Kidney tubule cell (primary cell): ENCODE data around the gene PDCD11.

Experiments used
- DNase-seq: peaks from one replicate; pipeline ENCODE4 v3.0.0-alpha.2; 2018; ENCODE audit warnings: low spot score

The PDCD11 gene

DNA sequence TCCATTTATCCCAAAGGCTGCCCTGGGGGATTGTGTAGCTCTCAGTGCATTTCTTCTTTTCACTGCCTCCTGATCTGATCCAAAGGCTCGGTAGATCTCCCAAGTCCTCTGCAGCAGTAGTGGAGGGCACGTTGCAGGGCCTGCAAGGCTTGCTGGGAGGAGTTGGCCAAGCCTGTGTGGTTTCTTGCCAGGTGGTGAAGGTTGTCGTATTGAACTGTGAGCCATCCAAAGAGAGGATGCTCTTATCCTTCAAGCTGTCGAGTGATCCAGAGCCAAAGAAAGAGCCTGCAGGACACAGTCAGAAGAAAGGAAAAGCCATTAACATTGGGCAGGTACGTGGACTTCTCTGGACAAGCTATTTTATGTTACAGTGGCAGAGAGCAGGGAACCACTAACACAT is 21.2 kb downstream of the PDCD11 start:
- no peak for DNase-seq

DNA sequence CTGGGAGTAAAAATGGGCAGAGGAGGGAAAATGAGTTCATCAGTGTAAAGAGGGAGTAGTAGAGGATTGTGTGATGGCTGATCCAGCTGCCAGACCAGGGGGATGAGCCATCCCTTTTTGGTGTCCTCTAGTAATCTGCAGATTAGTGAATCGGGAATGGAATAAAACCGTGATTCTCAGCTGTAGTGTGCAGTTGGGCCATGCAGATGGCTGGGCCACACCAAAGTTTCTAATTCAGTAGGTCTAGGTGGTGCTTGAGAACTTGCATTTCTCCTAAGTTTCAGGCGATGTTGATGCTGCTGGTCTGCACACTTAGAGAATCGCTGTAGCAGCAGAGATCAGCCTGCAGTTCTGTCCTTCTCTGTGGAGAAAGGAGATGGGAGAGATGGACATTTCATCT is 22.7 kb downstream of the PDCD11 start:
- DNase-seq = no peak

DNA sequence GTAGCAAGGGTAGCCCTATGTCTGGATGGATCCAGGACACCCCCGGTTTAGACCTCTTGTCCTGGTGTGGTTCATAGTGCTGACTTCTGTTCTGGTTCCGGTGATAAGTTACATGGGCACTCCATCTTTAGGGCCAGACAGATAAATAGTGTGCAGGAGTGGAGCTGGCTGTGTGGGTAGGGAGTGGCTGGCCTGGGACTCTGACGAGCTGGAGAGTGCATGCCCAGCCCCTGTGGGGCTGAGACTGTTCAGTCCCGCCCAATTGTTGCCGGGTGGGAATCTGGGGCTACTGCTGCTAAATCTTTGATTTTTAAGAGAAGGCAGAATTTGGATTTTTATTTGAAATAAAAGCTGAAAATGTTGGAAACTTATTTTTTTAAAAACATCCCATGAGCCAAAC is 27.3 kb downstream of the PDCD11 start:
- DNase-seq = no peak

DNA sequence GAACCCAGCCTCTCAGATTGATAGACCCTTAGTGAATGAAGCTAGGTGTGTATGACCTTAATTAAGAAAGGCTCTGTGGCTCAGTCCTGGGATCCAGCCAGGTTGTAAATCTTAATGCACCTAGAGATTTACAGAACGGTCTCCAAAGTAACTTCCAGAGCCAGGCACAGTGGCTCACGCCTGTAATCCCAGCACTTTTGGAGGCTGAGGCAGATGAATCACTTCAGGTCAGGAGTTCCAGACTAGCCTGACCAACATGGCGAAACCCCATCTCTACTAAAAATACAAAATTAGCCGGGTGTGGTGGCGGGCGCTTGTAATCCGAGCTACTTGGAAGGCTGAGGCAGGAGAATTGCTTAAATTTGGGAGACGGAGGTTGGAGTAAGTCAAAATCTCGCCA is 31.4 kb downstream of the PDCD11 start:
- DNase-seq = no peak

DNA sequence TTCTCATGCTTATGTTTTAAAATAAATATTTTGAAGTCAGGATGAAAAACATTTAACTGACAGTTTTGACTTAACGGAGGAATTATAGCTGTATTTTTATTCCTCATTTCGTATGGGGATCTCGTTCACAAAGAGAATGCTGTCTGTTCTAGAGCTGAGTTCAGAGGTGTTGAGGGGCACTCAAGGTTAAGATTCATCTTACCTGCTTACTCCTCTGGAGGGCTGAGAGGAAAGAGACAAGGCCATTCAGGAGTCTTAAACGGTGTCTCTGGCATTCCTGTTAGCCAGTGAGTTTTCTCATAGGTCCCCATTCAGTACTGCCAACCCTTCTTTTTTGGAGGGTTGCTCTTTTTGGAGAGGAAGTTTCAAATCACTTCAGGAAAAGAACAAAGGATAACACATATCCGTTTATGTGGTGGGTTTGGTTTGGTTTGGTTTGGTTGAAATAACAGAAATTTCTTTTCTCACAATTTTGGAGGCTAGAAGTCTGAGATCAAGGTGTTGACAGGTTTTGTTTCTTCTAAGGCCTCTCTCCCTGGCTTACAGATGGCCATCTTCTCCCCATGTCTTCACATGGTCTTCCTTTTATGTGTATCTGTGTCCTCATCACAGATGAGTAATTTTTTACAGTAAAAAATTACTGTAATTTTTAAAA is 32.7 kb downstream of the PDCD11 start:
- no peak for DNase-seq

DNA sequence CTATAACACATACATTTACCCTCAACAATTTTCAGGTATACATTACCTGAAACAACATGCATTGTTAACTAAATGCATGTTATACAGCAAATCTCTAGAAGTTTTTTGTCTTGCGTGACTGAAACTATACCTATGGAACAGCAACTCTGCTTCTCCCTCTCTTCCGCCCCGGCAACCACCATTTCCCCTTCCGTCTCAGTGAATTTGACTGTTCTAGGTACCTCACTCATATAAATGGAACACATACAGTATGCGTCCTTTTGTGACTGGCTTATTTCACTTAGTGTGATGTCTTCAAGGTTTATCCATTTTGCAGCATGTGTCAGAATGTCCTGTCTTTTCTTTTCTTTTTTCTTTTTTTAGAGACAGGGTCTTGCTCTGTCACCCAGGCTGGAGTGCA is 33.2 kb downstream of the PDCD11 start:
- no peak for DNase-seq

DNA sequence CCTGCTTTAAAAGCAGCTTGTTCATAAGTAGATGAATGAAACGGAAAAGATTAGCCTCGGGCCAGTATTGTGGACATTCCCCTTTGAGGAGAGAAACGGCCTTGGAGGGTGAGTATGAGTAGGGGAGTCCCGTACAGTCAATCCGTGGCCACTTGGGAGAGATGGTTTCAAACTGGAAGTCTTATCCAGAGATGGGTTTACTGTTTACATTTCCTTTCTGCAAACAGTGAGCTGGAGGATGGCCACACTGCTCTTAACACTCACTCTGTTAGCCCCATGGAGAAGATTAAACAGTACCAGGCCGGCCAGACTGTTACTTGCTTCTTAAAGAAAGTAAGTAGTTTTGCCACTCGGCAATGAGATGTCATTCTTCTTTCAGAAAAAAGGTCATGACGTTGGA is 35.5 kb downstream of the PDCD11 start:
- DNase-seq = no peak

DNA sequence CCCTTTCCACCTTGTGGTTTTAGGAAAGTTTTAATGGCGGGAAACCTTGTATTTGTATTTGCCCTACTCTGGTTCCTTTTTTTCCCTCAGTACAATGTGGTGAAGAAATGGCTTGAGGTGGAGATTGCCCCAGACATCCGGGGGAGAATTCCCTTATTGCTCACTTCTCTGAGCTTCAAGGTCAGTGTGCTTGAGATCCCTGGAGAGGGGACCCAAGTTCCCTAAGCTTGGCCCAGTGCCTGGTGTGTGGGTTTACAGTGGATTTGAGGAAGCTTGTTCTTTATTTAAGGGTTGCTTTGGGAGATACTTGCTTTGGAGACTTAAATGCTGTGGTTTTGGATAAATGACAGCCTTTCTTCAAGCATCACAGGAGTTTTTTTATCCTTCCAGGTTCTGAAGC is 37.4 kb downstream of the PDCD11 start:
- DNase-seq = no peak

DNA sequence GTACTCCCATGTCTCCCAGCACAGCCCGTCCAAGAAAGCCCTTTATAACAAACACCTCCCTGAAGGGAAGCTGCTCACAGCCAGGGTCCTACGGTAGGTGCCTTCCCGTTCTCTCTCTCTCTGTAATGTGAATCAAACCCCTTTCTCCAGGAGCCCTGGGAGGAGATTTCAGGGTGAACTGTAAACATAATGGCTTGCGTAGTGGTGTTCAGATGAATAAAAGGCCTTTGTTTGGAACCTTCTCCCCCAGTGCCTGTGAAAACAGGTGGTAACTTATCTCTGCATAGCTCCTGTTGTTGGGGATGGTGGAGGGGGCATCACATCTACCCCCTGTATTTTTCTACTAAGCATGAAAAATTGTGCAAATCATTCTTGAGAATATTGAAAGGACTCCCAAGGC is 43.4 kb downstream of the PDCD11 start:
- no peak for DNase-seq

DNA sequence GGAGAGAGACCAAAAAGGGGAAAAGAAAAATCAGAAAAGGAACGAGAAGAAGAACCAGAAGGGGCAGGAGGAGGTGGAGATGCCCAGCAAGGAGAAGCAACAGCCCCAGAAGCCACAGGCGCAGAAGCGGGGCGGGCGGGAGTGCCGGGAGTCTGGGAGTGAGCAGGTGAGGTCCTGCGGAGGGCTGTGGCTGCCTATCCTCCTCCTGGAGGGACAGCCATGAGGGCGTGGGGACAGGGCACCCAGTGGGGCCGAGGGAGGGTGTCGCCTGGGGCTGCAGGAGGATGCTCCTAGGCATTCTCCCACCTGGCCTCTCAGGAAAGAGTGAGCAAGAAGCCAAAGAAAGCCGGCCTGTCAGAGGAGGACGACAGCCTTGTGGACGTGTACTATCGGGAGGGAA is 44.0 kb downstream of the PDCD11 start:
- DNase-seq = no peak

DNA sequence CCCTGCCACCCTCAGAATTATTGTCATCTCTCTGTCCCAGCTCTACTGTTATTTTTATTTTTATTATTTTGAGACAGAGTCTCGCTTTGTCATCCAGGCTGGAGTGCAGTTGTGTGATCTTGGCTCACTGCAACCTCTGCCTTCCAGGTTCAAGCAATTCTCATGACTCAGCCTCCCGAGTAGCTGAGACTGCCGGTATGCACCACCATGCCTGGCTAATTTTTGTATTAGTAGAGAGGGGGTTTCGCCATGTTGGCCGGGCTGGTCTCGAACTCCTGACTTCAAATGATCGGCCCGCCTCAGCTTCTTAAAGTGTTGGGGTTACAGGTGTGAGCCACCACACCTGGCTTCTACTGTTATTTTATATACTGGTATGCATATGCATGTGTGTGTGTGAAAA is 44.8 kb downstream of the PDCD11 start:
- DNase-seq = no peak

DNA sequence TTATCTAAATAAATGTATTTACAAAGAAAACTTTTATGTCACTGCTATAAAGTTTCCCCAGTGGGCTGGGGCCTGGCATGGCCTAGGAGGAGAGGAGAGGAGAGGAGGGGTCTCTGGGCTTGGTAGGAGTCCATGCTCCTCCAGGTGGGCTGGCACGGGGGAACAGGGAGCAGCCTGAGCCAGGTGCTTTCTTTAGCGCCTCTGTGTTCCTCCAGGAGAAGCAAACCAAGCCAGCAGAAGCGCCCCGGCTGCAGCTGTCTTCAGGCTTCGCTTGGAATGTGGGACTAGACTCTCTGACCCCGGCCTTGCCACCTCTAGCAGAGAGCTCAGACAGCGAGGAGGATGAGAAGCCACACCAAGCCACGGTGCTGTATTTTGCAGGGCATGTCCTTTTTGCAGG is 45.2 kb downstream of the PDCD11 start:
- no peak for DNase-seq

DNA sequence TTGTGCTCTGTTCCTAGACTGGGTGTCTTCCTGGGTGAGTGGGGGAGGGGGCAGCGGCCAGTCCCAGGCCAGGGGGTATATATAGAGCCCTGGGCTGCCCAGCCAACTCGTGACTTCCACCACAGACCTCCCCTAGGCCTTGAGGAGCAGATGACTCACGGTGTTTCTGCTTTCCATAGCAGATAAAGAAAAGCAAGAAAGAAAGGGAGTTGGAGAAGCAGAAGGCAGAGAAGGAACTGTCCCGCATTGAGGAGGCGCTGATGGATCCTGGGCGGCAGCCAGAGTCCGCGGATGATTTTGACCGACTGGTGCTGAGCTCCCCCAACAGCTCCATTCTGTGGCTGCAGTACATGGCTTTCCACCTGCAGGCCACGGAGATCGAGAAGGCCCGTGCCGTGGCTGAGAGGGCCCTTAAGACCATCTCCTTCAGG is 45.6 kb downstream of the PDCD11 start:
- DNase-seq = no peak

DNA sequence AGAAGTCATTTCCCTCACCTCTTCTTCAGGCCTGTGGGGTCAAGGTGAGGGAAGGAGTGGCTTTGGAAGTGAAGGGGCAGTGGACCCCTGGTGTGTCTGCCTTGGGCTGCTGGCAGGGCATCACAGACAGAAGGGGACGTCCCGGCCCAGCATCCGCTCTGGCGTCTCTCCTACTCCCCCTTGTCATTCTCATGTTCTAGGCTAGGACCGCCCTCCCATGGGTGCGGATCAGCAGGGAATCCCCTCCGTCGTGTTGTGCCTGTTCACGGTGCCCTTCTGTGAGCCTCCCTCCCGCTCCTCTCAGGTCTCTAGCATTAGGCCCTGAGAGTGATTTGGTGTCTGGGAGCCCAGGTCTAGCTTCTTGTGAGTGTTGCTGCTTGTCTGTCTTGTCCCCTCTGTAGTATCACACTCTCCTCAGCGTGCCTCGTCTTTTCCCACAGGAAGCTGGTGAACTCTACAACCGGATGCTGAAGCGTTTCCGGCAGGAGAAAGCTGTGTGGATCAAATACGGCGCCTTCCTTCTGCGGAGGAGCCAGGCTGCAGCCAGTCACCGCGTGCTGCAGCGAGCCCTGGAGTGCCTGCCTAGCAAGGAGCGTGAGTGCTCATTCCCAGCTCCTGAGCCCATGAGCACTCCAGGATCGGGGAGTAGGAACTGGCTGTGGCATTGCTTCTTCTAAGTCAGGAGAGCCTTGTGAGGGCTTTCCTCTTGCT is 47.2 kb downstream of the PDCD11 start:
- no peak for DNase-seq

DNA sequence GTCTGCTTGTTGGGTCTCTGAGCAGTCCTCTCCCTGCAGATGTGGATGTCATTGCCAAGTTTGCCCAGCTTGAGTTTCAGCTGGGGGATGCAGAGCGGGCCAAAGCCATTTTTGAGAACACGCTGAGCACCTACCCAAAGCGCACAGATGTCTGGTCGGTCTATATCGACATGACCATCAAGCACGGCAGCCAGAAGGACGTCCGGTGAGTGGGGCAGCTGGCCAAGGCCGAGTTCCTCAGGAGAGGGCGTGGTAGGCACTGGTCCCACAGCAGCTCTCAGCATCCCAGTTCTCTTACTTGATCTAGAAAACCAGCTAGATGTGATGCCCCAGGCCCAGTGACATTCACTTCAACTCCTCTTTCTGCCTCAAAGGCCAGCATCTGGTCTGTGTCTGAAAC is 48.1 kb downstream of the PDCD11 start:
- no peak for DNase-seq

DNA sequence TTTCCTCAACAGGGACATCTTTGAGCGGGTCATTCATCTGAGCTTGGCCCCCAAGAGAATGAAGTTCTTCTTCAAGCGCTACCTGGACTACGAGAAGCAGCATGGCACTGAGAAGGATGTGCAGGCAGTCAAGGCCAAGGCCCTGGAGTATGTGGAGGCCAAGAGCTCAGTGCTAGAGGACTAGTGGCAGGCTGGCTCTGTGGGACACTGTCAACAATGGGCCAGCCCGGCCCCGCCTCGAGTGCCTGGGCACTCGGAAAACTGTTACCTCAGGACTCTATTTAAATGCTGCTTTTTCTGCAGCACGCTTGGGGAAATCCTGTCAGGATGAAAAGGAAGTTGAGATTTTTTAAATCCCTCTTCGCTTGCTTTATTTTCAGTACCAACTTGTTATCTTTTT is 48.9 kb downstream of the PDCD11 start:
- DNase-seq = no peak

DNA sequence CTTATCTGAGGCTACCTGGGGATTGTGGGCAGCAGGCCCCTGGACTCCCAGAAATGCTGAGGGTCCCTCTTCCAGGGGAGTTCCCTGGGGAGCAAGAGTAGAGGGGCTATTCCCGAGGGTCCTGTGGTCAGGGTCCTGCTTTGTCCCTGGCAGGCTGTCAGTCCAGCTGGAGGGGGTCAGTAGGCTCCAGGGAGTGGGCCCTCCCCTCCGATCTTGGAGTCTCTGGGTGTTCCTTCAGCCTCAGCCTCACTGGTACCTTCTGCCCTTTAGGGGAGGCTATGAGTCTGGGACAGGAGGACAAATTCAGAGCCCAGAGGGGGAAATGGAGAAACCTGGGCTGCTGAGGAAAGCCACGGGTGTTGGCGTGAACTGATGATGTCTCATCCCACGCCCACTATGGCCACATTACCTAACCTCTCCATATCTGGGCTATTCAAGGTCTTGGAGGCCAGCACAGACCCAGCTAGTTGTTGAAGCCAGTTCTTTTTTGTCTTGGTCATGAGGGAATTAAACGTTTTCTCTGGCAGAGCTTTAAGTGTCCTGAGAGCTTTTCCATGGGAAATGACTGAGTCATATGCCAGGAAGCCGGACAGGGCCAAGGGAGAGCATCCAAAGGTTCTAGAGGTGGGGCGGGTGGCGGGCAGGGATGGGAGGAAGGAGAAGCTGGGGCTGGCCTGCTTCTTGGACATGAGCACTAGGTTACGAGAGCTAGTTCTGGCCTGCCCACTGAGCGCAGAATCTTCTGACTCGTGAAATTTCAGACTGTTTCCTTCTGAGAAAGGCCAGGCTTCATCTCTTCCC is 49.5 kb downstream of the PDCD11 start:
- no peak for DNase-seq

DNA sequence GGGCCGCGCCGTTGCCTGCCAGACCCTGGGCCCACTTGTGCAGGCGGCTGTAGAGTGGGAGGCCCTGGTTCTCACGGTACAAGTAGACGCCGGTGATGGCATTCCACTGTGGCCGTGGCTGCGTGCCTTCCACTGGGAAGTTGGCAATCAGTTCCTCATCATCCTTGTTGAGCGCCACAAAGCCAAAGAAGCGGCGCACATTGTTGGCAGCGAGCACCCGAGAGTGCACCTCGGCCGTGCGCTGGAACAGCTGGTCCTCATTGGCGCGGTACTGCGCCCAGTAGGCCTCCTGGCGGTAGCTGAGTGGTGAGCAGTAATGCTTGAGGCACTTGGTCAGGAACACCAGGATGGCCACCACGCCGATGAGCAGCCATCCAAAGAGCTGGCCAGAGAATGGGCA is 50.8 kb downstream of the PDCD11 start:
- DNase-seq = no peak

DNA sequence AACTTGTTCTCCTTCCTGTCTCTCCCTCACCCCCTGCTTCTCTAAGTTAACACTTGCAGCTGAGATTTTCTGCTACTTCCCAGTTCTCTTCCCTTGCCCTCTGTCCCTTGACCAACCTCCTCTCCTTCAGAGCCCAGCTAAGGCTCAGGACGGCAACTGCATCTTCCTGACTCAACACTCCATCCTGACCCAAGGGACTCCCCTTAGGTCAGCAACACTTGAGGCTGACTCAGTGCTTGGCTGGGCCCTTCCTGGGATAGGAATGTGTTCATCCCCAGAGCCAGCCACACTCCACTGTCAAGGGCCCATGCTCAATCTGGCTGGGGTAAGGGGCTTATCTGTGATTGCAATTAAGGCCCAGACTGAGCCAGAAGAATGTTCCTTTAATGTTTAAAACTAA is 52.3 kb downstream of the PDCD11 start:
- DNase-seq = peak; percentile 70

DNA sequence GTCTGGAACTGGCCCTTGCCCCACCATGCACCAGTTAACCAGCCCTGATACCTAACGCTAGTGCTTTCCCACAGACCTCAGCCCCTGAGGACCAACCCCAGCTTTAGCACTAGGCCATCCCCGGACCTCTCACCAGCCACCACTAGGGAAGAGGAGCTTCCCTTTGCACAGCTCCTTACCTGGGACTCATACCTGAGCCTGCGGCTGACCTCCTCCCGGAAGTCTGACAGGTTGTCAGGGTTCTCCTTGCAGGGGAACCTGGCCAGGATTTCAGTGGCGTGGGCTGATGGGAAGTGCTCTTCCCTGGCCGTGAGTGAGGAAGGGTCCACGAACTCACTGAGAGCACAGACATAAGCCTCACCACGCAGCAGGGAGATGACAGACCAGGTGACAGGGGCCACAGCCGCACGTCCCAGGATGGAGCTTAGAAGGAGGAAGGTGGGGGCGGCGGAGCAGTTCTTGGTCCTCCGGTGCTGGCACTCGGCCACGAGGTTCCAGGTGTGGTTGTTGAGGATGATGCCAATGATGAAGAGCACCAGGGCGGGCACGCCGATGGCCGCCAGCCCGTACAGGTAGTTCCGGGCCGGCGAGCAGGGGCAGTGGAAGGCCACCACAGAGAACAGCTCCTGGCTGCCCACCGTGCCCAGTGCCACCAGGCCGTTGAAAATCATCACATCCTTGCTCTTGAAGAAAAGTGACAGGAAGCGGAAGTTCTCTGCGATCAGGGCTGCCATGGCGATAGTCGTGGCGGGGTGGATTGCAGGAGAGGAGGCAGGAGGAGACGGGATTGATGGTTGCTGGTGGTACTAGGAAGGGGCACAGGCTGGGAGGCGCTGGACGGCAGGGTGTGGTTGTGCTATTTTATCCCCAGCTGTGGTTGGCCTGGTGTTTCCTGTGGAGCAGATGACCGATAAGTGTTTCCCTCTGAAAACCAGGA is 53.0 kb downstream of the PDCD11 start:
- no peak for DNase-seq

DNA sequence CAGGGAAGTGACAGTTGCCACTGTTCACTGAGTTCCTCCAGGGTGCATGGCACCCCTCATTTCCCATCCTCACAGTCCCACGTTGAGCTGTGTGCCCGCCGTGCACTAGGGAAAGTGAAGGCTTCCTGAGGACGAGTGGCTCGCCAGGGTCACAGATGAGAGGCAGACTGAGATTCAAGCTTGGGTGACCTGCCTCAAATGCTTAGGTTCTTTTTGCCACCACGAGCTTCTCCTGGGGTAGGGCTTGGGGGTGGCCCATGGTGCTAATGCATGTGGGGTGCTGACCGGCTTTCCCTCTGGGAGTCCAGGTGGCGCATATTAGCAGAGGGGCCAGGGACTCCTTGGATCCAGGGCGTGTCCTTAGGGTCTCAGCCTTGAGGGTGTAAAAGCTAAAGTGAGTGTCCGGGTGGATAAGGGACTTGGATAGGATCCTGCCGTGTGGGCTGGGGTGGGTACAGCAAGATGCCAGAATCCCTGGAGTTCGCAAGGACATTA is 53.8 kb downstream of the PDCD11 start:
- no peak for DNase-seq
